ENCODE results near the gene IL13RA2. TPM values are rescaled to one million over a fixed set of nuclear protein-coding genes. Genes with fewer than 3 reads are reported as not detected.

The IL13RA2 gene
- total RNA-seq, 1 experiment from 2014 or later = not detected

- intact Hi-C loops (cut with micrococcal nuclease; ENCODE audit: unreplicated experiment) = no loop called here
- TF ChIP-seq, protein P1, sequence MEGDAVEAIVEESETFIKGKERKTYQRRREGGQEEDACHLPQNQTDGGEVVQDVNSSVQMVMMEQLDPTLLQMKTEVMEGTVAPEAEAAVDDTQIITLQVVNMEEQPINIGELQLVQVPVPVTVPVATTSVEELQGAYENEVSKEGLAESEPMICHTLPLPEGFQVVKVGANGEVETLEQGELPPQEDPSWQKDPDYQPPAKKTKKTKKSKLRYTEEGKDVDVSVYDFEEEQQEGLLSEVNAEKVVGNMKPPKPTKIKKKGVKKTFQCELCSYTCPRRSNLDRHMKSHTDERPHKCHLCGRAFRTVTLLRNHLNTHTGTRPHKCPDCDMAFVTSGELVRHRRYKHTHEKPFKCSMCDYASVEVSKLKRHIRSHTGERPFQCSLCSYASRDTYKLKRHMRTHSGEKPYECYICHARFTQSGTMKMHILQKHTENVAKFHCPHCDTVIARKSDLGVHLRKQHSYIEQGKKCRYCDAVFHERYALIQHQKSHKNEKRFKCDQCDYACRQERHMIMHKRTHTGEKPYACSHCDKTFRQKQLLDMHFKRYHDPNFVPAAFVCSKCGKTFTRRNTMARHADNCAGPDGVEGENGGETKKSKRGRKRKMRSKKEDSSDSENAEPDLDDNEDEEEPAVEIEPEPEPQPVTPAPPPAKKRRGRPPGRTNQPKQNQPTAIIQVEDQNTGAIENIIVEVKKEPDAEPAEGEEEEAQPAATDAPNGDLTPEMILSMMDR (IDR thresholded peaks at IDR 0.05; ENCODE audit: unreplicated experiment) = no peak
Measured at GRCh38 chrX:114964374-114964773, 53.0 kb downstream of the IL13RA2 start.

DNA sequence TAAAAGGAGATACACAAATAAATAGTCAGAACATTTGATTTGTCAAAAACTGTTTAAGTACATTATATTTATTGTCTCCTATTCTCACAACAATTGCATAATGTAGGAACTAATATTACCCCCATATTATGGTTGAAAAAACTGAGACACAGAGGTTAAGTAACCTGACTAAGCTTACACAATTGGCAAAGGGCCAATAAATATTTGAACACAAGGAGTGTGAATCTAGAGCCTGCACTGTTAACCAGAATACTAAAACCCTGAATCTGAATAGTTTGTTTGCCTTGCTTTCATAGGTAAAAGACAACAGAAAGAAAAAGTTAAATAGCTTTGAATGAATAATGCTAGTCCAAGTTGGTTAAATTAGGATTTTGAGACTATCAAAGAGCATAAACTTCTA is 55.2 kb downstream of the IL13RA2 start:
- H3K36me3 Mint-ChIP-seq (ENCODE audit: insufficient read depth, unreplicated experiment) = no peaks in the 10 kb centered on the region
- no peak overlapping the region for H3K27ac Mint-ChIP-seq (ENCODE audit: unreplicated experiment)
- H3K27me3 Mint-ChIP-seq (ENCODE audit: unreplicated experiment) = no peaks in the 10 kb centered on the region
- no TSS peak for BruUV-seq (replicated peaks)
- CTCF ChIA-PET = no interaction called here
- intact Hi-C loops (cut with micrococcal nuclease; ENCODE audit: unreplicated experiment) = no loop called here
- TF ChIP-seq, protein P1 (IDR thresholded peaks at IDR 0.05; ENCODE audit: unreplicated experiment) = no peak
- no peak for DNase-seq
- no peaks in the 10 kb centered on the region for H3K9me3 Mint-ChIP-seq (ENCODE audit: low read depth, unreplicated experiment)
- H3K4me1 Mint-ChIP-seq (ENCODE audit: low read depth, unreplicated experiment) = peaks cover 9% of the 10 kb centered on the region
- no peak overlapping the region for H3K4me3 Mint-ChIP-seq (ENCODE audit: low read depth, unreplicated experiment)

More at GRCh38 chrX:114964374-114964773, 53.0 kb downstream of the IL13RA2 start:
- Mint-ChIP-seq H3K4me1 (ENCODE audit: low read depth, unreplicated experiment) (peaks cover 9% of the 10 kb centered on the region), H3K9me3 (ENCODE audit: low read depth, unreplicated experiment) (no peaks in the 10 kb centered on the region), H3K27ac (ENCODE audit: unreplicated experiment) (no peak overlapping the region), H3K36me3 (ENCODE audit: insufficient read depth, unreplicated experiment) (no peaks in the 10 kb centered on the region), H3K4me3 (ENCODE audit: low read depth, unreplicated experiment) (no peak overlapping the region), H3K27me3 (ENCODE audit: unreplicated experiment) (no peaks in the 10 kb centered on the region)
- CTCF ChIA-PET = interaction anchor here (0.6 kb wide), 1 partner anchor 178 kb away, joined by 3 read pairs; no protein-coding TSS in a partner anchor
- DNase-seq = peak; percentile 3
- BruUV-seq (replicated peaks) = no TSS peak

DNA sequence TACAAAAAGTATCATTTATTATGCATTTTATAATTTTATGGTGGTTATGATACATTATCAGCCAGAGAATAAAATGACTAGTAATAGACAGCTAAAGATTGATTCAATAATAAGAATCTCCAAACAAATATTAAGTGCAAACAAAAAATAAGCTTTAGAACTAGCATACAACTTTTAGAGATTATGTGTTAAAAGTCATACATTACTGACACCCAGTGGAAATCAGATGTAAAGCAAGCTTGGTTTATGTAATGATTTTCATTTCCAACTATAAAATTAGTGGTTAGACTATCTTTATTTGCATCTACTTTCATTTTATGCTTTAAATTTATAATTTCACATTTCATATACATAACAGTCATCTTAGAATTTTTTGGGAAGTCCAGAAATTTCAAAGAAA is 57.7 kb downstream of the IL13RA2 start:
- peaks cover 9% of the 10 kb centered on the region for H3K4me1 Mint-ChIP-seq (ENCODE audit: low read depth, unreplicated experiment)
- no peak overlapping the region for H3K4me3 Mint-ChIP-seq (ENCODE audit: low read depth, unreplicated experiment)
- CTCF ChIA-PET = interaction anchor here (0.8 to 1.7 kb wide), 4 partner anchors 185 to 340 kb away, joined by 3 to 33 read pairs (median 3); no protein-coding TSS in a partner anchor
- H3K27me3 Mint-ChIP-seq (ENCODE audit: unreplicated experiment) = no peaks in the 10 kb centered on the region
- intact Hi-C loops (cut with micrococcal nuclease; ENCODE audit: unreplicated experiment) = loop anchor here (1.0 to 5.0 kb wide), 4 partner anchors 185 to 457 kb away; no protein-coding TSS in a partner anchor
- no TSS peak for BruUV-seq (replicated peaks)
- no peaks in the 10 kb centered on the region for H3K9me3 Mint-ChIP-seq (ENCODE audit: low read depth, unreplicated experiment)
- DNase-seq = no peak
- TF ChIP-seq, protein P1 (IDR thresholded peaks at IDR 0.05; ENCODE audit: unreplicated experiment) = no peak
- no peaks in the 10 kb centered on the region for H3K36me3 Mint-ChIP-seq (ENCODE audit: insufficient read depth, unreplicated experiment)
- H3K27ac Mint-ChIP-seq (ENCODE audit: unreplicated experiment) = no peak overlapping the region

Other genes with a start within 250 kb of the IL13RA2 start
- gene RBMXL3, start 171.8 kb upstream of the IL13RA2 start, total RNA-seq (2022) = not detected in 2 replicates
- gene LRCH2, start 216.5 kb upstream of the IL13RA2 start, total RNA-seq (2022) = not detected in 2 replicates

All from Calu3 (cell line).